K562 (cell line): ENCODE results near the gene SPG21. TPM values are rescaled to one million over a fixed set of nuclear protein-coding genes. Genes with fewer than 3 reads are reported as not detected.

ENCODE experiments used
- DNMT1 ChIP-seq: fragments of 450-650 bp; IDR thresholded peaks from 2 replicates; pipeline ENCODE4 v1.6.1; 2016; ENCODE audit warnings: antibody characterized with exemption, mild to moderate bottlenecking
- EGR1 ChIP-seq: fragments of 450-650 bp; conservative IDR thresholded peaks from 2 replicates; pipeline ENCODE4 v1.6.1; 2017; ENCODE audit warnings: mild to moderate bottlenecking
- FOS ChIP-seq: IDR thresholded peaks from 3 replicates; pipeline ENCODE4 v1.6.1; 2011; ENCODE audit not compliant: insufficient read length; ENCODE audit errors: extremely low read depth
- FOXA3 ChIP-seq, 2 experiments: fragments of 450-650 bp in 1 of 2; sonication (generic) in 1 of 2; formaldehyde crosslinking; IDR thresholded peaks in 1 of 2; conservative IDR thresholded peaks in 1 of 2; 2 replicates each; pipeline versions ENCODE4 v1.4.0 to v1.8.0; 2020 to 2022; ENCODE audit warnings: mild to moderate bottlenecking in 2 of 2, missing genetic modification reagents in 1 of 2
- GATAD2A ChIP-seq: fragments of 450-650 bp; IDR thresholded peaks from 2 replicates; pipeline ENCODE4 v1.6.1; 2017
- HMGN3 ChIP-seq: IDR thresholded peaks from 2 replicates; pipeline ENCODE4 v1.6.1; 2011; ENCODE audit warnings: borderline replicate concordance, low read depth, mild to moderate bottlenecking, mixed read lengths, low read length; ENCODE audit not compliant: insufficient read length; ENCODE audit errors: extremely low read depth
- KDM5B ChIP-seq: fragments of 200-600 bp; sonication (generic); IDR thresholded peaks from 2 replicates; pipeline ENCODE4 v1.6.1; 2012; ENCODE audit warnings: low read depth, mild to moderate bottlenecking, moderate library complexity, low read length, control low read depth, inconsistent platforms; ENCODE audit not compliant: insufficient replicate concordance
- KLF13 ChIP-seq: fragments of 450-650 bp; IDR thresholded peaks from 2 replicates; pipeline ENCODE4 v1.6.1; 2016; ENCODE audit warnings: missing genetic modification characterization, low read depth, mild to moderate bottlenecking, missing compliant biosample characterization, moderate library complexity, borderline replicate concordance
- LEF1 ChIP-seq: fragments of 450-650 bp; IDR thresholded peaks from 2 replicates; pipeline ENCODE4 v1.6.1; 2016; ENCODE audit warnings: mild to moderate bottlenecking
- POLR2A ChIP-seq: fragments of 450-650 bp; conservative IDR thresholded peaks from 2 replicates; pipeline ENCODE4 v1.6.1; 2016
- POU5F1 ChIP-seq: fragments of 150-350 bp; IDR thresholded peaks from 2 replicates; pipeline ENCODE4 v1.6.1; 2014; ENCODE audit warnings: borderline replicate concordance, low read length, low read depth, mild to moderate bottlenecking; ENCODE audit not compliant: partially characterized antibody
- ZFP36 ChIP-seq: fragments of 150-350 bp; IDR thresholded peaks from 2 replicates; pipeline ENCODE4 v1.6.1; 2018; ENCODE audit warnings: low read length, low read depth; ENCODE audit not compliant: partially characterized antibody
- ZNF143 ChIP-seq: sonication (generic); formaldehyde crosslinking; IDR thresholded peaks from 2 replicates; pipeline ENCODE4 v1.9.0; 2022; ENCODE audit warnings: mild to moderate bottlenecking, missing genetic modification reagents
- polyA plus RNA-seq, 8 experiments: library from polyadenylated mRNA; depleted of rRNA in 4 of 8; stranded (reverse) in 5 of 8; unstranded in 3 of 8; fragments of >200 nt; fragmentation: Nextera tagmentation in 2 of 8; fragmentation: Illumina TruSeq in 1 of 8; extraction: Ambion mirVana in 2 of 8; extraction: Trizol in 1 of 8; gene quantifications; 2 replicates each; pipeline versions ENCODE4 v1.2.1 to v1.2.3, GENCODE V29; 2011 to 2014; ENCODE audit warnings: inconsistent platforms in 1 of 8, missing spikeins in 1 of 8
- total RNA-seq, 7 experiments: library from RNA; depleted of rRNA in 6 of 7; stranded (reverse); fragments of >200 nt in 6 of 7; fragmentation: Illumina TruSeq in 2 of 7; extraction: Trizol in 2 of 7; gene quantifications; 2 replicates each; pipeline versions ENCODE4 v1.2.1 to v1.2.3, GENCODE V29; 2011 to 2021; ENCODE audit warnings: low replicate concordance in 1 of 7
- TF ChIP-seq, protein P1 (sequence below), 2 experiments: fragments of 450-650 bp; IDR thresholded peaks; 2 replicates each; pipeline ENCODE4 v1.6.1; 2016; ENCODE audit warnings: mild to moderate bottlenecking in 2 of 2, borderline replicate concordance in 1 of 2, low read depth in 1 of 2, moderate library complexity in 1 of 2
- TF ChIP-seq, protein P2 (sequence below), 2 experiments: fragments of 150-350 bp in 1 of 2; IDR thresholded peaks; 2 replicates each; pipeline ENCODE4 v1.6.1; 2012 to 2016; ENCODE audit warnings: low read depth in 2 of 2, low read length in 2 of 2, mild to moderate bottlenecking in 1 of 2, moderate library complexity in 1 of 2

The SPG21 gene
- total and polyA plus RNA-seq, 9 of the 15 experiments (the other 6 are each of a cell fraction or from before 2014, with no cell fraction given), result 22.8 to 98.8 (median 65.1) TPM

DNA sequence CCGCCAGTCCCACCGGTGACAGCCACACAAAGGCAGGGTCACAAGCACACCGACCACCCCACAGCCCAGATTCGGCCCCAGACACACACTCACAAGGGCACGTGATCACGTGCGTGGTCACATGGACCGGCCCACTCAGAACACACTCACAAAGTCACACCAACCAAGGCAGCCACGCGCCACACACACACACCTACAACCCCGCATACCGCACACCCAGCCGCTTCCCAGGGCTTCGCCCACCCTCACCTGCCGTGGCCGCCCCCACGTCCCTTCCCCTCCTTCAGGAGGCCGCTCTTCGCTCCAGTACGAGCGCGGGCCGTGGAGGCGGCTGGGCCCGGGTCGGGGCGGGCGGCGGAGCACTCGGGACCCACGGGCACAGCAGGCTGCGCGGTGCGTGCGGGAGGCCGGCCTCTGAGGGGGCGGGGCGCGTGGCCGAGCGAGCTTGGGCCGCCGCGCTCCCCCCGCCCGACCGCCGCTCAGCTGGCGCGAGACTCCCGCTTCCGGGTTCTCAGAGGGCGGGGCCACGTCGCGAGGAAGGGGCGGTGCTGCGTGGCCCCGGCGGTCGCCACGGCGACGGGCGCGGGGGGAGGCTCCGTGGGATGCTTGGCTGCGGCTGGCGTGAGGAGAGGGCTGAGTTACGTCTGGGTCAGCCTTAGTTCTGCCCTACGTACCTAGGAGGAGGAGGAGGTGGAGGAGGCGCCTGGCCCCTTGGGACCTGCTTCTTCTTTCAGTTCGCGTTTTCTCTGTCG is at the start of gene SPG21 (continued):
- TF ChIP-seq, protein P1, sequence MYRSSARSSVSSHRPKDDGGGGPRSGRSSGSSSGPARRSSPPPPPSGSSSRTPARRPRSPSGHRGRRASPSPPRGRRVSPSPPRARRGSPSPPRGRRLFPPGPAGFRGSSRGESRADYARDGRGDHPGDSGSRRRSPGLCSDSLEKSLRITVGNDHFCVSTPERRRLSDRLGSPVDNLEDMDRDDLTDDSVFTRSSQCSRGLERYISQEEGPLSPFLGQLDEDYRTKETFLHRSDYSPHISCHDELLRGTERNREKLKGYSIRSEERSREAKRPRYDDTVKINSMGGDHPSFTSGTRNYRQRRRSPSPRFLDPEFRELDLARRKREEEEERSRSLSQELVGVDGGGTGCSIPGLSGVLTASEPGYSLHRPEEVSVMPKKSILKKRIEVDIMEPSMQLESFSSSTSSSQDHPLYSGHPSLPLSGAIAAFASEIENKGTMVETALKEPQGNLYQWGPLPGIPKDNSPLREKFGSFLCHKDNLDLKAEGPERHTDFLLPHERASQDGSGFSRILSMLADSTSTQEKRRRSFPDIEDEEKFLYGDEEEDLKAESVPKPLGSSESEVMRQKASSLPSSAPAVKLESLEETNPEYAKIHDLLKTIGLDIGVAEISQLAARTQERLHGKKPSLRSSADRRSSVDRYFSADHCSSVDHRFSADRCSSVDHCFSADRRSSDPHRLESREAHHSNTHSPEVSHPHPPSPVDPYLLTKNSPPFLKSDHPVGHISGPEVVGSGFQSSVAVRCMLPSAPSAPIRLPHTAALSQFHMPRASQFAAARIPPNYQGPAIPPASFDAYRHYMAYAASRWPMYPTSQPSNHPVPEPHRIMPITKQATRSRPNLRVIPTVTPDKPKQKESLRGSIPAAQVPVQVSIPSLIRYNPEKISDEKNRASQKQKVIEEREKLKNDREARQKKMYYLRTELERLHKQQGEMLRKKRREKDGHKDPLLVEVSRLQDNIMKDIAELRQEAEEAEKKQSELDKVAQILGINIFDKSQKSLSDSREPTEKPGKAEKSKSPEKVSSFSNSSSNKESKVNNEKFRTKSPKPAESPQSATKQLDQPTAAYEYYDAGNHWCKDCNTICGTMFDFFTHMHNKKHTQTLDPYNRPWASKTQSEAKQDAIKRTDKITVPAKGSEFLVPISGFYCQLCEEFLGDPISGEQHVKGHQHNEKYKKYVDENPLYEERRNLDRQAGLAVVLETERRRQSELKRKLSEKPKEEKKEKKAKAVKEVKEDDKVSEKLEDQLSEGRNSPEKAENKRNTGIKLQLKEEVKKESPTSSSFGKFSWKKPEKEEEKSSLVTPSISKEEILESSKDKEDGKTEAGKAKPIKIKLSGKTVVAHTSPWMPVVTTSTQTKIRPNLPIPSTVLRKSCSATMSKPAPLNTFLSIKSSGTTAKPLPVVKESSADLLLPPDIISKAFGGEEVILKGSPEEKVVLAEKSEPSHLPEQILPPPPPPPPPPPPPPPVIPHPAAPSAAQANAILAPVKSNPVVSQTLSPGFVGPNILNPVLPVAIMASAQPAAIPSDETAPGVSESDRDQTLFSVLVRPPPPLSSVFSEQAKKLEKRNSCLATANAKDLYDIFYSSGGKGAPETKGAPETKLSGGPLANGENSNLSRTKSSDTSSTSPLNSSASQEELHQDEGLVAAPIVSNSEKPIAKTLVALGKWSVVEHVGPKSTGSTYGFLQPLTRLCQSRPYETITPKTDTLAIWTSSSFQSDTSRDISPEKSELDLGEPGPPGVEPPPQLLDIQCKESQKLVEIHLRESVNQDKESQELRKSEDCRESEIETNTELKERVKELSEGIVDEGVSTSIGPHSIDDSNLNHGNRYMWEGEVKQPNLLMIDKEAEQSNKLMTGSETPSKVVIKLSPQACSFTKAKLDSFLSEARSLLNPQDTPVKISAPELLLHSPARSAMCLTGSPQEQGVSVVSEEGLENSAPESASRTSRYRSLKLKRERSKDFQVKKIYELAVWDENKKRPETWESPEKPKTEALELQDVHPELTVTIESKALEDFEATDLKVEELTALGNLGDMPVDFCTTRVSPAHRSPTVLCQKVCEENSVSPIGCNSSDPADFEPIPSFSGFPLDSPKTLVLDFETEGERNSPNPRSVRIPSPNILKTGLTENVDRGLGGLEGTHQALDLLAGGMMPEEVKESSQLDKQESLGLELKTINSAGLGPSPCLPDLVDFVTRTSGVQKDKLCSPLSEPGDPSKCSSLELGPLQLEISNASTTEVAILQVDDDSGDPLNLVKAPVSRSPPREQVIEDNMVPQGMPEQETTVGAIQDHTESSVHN (IDR thresholded peaks at IDR 0.05; ENCODE audit: borderline replicate concordance in 1 of 2, low read depth in 1 of 2), result 0 out of 4 replicates have a peak, but pooled peaks of 1 of the 2 experiments have one; percentile 24
- TF ChIP-seq KDM5B (peak; percentile 79), POU5F1 (no peak), ZFP36 (peak; percentile 7), FOXA3 (CRISPR knock-in tag; conservative IDR thresholded peaks at IDR 0.05 in 1 of 2, IDR thresholded peaks at IDR 0.05 in 1 of 2) (0 out of 4 replicates have a peak, but pooled peaks of 1 of the 2 experiments have one; percentile 32), DNMT1 (0 out of 2 replicates have a peak, but pooled peaks have one; percentile 49), KLF13 (tag) (peak; percentile 78), GATAD2A (0 out of 2 replicates have a peak, but pooled peaks have one; percentile 38), POLR2A (peak; percentile 80), FOS (peak; percentile 2), HMGN3 (peak; percentile 93), EGR1 (peak; percentile 80), LEF1 (peak; percentile 75), ZNF143 (CRISPR knock-in tag) (no peak)
- TF ChIP-seq, protein P2, sequence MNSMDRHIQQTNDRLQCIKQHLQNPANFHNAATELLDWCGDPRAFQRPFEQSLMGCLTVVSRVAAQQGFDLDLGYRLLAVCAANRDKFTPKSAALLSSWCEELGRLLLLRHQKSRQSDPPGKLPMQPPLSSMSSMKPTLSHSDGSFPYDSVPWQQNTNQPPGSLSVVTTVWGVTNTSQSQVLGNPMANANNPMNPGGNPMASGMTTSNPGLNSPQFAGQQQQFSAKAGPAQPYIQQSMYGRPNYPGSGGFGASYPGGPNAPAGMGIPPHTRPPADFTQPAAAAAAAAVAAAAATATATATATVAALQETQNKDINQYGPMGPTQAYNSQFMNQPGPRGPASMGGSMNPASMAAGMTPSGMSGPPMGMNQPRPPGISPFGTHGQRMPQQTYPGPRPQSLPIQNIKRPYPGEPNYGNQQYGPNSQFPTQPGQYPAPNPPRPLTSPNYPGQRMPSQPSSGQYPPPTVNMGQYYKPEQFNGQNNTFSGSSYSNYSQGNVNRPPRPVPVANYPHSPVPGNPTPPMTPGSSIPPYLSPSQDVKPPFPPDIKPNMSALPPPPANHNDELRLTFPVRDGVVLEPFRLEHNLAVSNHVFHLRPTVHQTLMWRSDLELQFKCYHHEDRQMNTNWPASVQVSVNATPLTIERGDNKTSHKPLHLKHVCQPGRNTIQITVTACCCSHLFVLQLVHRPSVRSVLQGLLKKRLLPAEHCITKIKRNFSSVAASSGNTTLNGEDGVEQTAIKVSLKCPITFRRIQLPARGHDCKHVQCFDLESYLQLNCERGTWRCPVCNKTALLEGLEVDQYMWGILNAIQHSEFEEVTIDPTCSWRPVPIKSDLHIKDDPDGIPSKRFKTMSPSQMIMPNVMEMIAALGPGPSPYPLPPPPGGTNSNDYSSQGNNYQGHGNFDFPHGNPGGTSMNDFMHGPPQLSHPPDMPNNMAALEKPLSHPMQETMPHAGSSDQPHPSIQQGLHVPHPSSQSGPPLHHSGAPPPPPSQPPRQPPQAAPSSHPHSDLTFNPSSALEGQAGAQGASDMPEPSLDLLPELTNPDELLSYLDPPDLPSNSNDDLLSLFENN (IDR thresholded peaks at IDR 0.05; ENCODE audit: low read depth in 2 of 2, low read length in 2 of 2), result peak in 1 of 2 experiments; percentile 48; a peak in 1 of 4 replicates
